PC-3 (cell line): Measurements from ENCODE around the gene FBXO11. TPM values are rescaled to one million over a fixed set of nuclear protein-coding genes. Genes with fewer than 3 reads are reported as not detected.

ENCODE experiments used
- ATAC-seq: fragments of 200-7000 bp; cut with Tn5 transposase; 2 replicates; pipeline ENCODE4 v1.9.1; 2020; ENCODE audit warnings: mild to moderate bottlenecking, moderate library complexity
- BruUV-seq: library from RNA; stranded (reverse); fragments of 400-500 nt; replicated peaks from 2 replicates; lab custom pipeline; 2021; lab: Mats Ljungman, UMichigan
- CTCF ChIA-PET: fragments of 300-600 bp; sonication (Branson Sonifier 250); formaldehyde crosslinking; loops from one replicate; lab custom pipeline; 2022; ENCODE audit warnings: antibody characterized with exemption; lab: Charles Lee
- POLR2A ChIA-PET: fragments of 300-600 bp; sonication (Branson Sonifier 250); formaldehyde crosslinking; loops from one replicate; lab custom pipeline; 2022; ENCODE audit warnings: antibody characterized with exemption; ENCODE audit not compliant: unreplicated experiment; lab: Charles Lee
- DNase-seq: peaks from one replicate; pipeline ENCODE4 v3.0.0-alpha.2; 2015
- H2AFZ ChIP-seq: fragments of 300-600 bp; sonication (generic); 2 replicates; pipeline ENCODE4 v1.6.0; 2016; ENCODE audit warnings: antibody characterized with exemption, low read length
- H3F3A ChIP-seq: fragments of 300-600 bp; sonication (generic); one replicate; pipeline ENCODE4 v1.6.0; 2017; ENCODE audit warnings: antibody characterized with exemption, low read length, control low read depth, mild to moderate bottlenecking; ENCODE audit not compliant: unreplicated experiment
- H3K27ac ChIP-seq: fragments of 300-600 bp; sonication (generic); 2 replicates; pipeline ENCODE4 v1.5.1; 2016; ENCODE audit warnings: mild to moderate bottlenecking, low read length
- H3K27me3 ChIP-seq: fragments of 300-600 bp; sonication (generic); 2 replicates; pipeline ENCODE4 v1.6.1; 2016; ENCODE audit warnings: low read length, mixed read lengths
- H3K36me3 ChIP-seq: fragments of 300-600 bp; sonication (generic); 2 replicates; pipeline ENCODE4 v1.6.1; 2016; ENCODE audit warnings: low read depth, mixed run types, low read length, mixed read lengths
- H3K4me1 ChIP-seq: fragments of 300-600 bp; sonication (generic); 2 replicates; pipeline ENCODE4 v1.5.1; 2016; ENCODE audit warnings: low read length; ENCODE audit not compliant: insufficient read depth
- H3K4me2 ChIP-seq: fragments of 300-600 bp; sonication (generic); 2 replicates; pipeline ENCODE4 v1.6.0; 2016; ENCODE audit warnings: low read length
- H3K4me3 ChIP-seq: fragments of 300-600 bp; sonication (generic); 2 replicates; pipeline ENCODE4 v1.5.1; 2016; ENCODE audit warnings: mild to moderate bottlenecking, low read length, mixed read lengths
- H3K79me2 ChIP-seq: fragments of 300-600 bp; sonication (generic); 2 replicates; pipeline ENCODE4 v1.6.1; 2017; ENCODE audit warnings: low read length, mixed read lengths
- H3K9ac ChIP-seq: fragments of 300-600 bp; sonication (generic); 2 replicates; pipeline ENCODE4 v1.6.0; 2016; ENCODE audit warnings: mild to moderate bottlenecking, low read length
- H3K9me2 ChIP-seq: fragments of 300-600 bp; sonication (generic); replicated peaks from 2 replicates; pipeline ENCODE4 v1.6.1; 2016; ENCODE audit warnings: mixed run types, low read length, mixed read lengths
- H3K9me3 ChIP-seq: fragments of 300-600 bp; sonication (generic); 2 replicates; pipeline ENCODE4 v1.6.1; 2016; ENCODE audit warnings: low read length, mixed read lengths
- H4K20me1 ChIP-seq: fragments of 300-600 bp; sonication (generic); 2 replicates; pipeline ENCODE4 v1.6.1; 2016; ENCODE audit warnings: low read length, mixed read lengths
- EZH2 ChIP-seq: fragments of 300-600 bp; sonication (generic); IDR thresholded peaks from one replicate; pipeline ENCODE4 v1.6.1; 2017; ENCODE audit warnings: antibody characterized with exemption, mild to moderate bottlenecking, low read length; ENCODE audit not compliant: unreplicated experiment
- EZH2phosphoT487 ChIP-seq: fragments of 300-600 bp; sonication (generic); IDR thresholded peaks from 2 replicates; pipeline ENCODE4 v1.6.1; 2018; ENCODE audit warnings: mild to moderate bottlenecking, antibody characterized with exemption, low read length, borderline replicate concordance
- intact Hi-C: fragments of 100-400 bp; cut with micrococcal nuclease; formaldehyde crosslinking; loops from 2 replicates; pipeline ENCODE4 v1.9.0; 2023
- total RNA-seq: library from RNA; depleted of rRNA; stranded (reverse); fragments of >200 nt; gene quantifications from 2 replicates; pipeline ENCODE4 v1.2.3, GENCODE V29; 2014
- TF ChIP-seq, protein P1 (sequence below): fragments of 300-600 bp; sonication (generic); conservative IDR thresholded peaks from 2 replicates; pipeline ENCODE4 v1.5.1; 2017; ENCODE audit warnings: antibody characterized with exemption, low read depth, mild to moderate bottlenecking, low read length

FBXO11 gene
- total RNA-seq, 1 experiment from 2014 or later: 34.8 TPM

DNA sequence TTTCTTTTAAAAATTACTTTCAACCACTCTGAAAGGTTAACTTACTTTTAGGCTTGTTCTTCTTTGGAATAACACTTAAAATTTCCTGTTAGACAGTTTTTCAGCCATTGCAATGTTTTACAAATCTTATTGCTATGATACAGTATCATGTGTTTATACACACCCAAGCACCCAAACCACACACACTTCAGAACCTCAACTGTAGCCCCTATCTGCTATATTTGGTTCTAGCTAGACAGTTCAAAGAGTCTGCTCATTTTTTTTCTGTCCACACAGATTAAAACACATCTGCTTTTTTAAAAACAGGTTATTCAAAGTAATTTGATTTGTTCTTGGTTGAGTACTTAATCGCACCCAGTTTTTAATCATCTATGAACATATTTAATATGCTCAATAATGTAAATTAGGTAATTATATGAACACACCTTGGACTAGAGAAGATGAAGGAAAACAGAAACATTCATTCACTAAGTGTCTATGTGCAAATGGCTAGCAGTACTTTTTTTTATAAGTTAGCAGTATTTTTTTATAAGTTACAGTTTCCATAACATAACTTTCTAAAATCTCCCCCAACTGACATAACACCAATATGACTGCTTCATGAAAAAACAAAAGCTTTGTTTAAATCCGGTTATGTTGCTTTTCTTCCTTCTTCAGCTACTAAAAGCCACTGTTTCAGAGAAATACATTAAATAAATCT, 17.6 kb downstream of the FBXO11 start:
- Histone ChIP-seq H3K27ac (no peak overlapping the region), H3K4me3 (no peak overlapping the region), H3K9me3 (no peaks in the 10 kb centered on the region), H3K36me3 (no peaks in the 10 kb centered on the region), H2AFZ (no peak overlapping the region), H3K4me1 (peaks cover 6% of the 10 kb centered on the region; the same call in 1 of the 2 replicates), H3K4me2 (no peak overlapping the region), H4K20me1 (peaks cover 22% of the 10 kb centered on the region; the same call in 1 of the 2 replicates), H3K27me3 (no peaks in the 10 kb centered on the region), H3K79me2 (peaks cover 95% of the 10 kb centered on the region), H3K9me2 (no peaks in the 10 kb centered on the region), H3F3A (no peaks in the 10 kb centered on the region), H3K9ac (no peak overlapping the region)
- DNase-seq: no peak
- TF ChIP-seq, protein P1, sequence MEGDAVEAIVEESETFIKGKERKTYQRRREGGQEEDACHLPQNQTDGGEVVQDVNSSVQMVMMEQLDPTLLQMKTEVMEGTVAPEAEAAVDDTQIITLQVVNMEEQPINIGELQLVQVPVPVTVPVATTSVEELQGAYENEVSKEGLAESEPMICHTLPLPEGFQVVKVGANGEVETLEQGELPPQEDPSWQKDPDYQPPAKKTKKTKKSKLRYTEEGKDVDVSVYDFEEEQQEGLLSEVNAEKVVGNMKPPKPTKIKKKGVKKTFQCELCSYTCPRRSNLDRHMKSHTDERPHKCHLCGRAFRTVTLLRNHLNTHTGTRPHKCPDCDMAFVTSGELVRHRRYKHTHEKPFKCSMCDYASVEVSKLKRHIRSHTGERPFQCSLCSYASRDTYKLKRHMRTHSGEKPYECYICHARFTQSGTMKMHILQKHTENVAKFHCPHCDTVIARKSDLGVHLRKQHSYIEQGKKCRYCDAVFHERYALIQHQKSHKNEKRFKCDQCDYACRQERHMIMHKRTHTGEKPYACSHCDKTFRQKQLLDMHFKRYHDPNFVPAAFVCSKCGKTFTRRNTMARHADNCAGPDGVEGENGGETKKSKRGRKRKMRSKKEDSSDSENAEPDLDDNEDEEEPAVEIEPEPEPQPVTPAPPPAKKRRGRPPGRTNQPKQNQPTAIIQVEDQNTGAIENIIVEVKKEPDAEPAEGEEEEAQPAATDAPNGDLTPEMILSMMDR: no peak
- TF ChIP-seq EZH2 (no peak), EZH2phosphoT487 (no peak)
- intact Hi-C loops: no loop called here
- CTCF ChIA-PET: no interaction called here
- ATAC-seq: no peak
- POLR2A ChIA-PET: no interaction called here
- no TSS peak for BruUV-seq

DNA sequence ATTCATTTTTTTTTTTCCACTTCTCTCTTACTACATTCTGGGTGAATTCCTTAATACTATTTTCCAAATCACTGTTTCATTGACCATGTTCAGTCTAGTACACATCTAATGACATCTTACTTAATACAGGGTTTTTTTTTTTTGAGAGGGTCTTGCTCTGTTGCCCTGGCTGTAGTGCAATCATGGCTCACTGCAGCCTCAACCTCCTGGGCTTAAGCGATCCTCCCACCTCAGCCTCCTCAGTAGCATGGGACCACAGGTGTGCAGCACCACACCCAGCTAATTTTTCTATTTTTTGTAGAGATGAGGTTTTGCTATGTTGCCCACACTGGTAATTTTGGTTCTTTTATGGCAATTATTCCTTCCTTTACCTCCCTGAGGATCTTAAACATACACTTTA, 29.4 kb downstream of the FBXO11 start:
- Histone ChIP-seq H3K36me3 (no peaks in the 10 kb centered on the region), H3K9me2 (no peaks in the 10 kb centered on the region), H3K9ac (no peak overlapping the region), H4K20me1 (peaks cover 11% of the 10 kb centered on the region; the same call in 1 of the 2 replicates), H3K79me2 (peaks cover 89% of the 10 kb centered on the region), H3K4me3 (no peak overlapping the region), H3K27me3 (no peaks in the 10 kb centered on the region), H3K27ac (no peak overlapping the region), H3K4me1 (no peaks in the 10 kb centered on the region), H2AFZ (no peak overlapping the region), H3F3A (no peaks in the 10 kb centered on the region), H3K4me2 (no peak overlapping the region), H3K9me3 (no peaks in the 10 kb centered on the region)
- ATAC-seq (no peak), DNase-seq (no peak)
- CTCF ChIA-PET: no interaction called here
- POLR2A ChIA-PET: no interaction called here
- intact Hi-C loops: no loop called here
- no peak for TF ChIP-seq EZH2
- TF ChIP-seq, protein P1: no peak
- TF ChIP-seq EZH2phosphoT487: no peak
- BruUV-seq: no TSS peak

DNA sequence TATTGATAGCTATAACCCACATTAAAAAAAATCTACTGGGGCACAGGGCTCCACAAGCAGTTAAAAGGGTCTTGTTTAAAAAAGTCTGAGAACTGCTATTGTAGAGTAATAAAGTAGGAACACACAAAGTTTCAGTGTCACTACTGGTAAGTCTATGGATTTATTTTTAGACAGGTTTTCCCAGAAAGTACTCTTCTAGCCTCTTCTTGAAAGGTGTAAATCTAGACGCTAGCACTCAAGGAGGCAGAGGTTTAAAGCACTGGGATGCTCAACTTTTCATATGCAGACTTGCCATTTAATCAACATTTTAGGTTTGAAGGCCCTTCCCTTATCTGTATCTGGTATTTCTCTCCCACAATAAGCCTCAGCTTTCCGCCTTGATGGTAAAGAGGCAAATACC, 33.4 kb downstream of the FBXO11 start:
- intact Hi-C loops: no loop called here
- TF ChIP-seq EZH2: no peak
- TF ChIP-seq, protein P1: no peak
- no peak for TF ChIP-seq EZH2phosphoT487
- POLR2A ChIA-PET: no interaction called here
- no peaks in the 10 kb centered on the region for H3K27me3 ChIP-seq
- H3K4me3 ChIP-seq: no peak overlapping the region
- CTCF ChIA-PET: no interaction called here
- H3F3A ChIP-seq: no peaks in the 10 kb centered on the region
- H3K9me2 ChIP-seq: no peaks in the 10 kb centered on the region
- ATAC-seq (no peak), DNase-seq (no peak)
- no peak overlapping the region for H3K4me2 ChIP-seq
- no peak overlapping the region for H3K27ac ChIP-seq
- 0 out of 2 replicates have a peak, but pooled peaks cover 4% of the 10 kb centered on the region for H4K20me1 ChIP-seq
- H3K4me1 ChIP-seq: no peaks in the 10 kb centered on the region
- H3K9ac ChIP-seq: no peak overlapping the region
- no peak overlapping the region for H2AFZ ChIP-seq
- no peaks in the 10 kb centered on the region for H3K36me3 ChIP-seq
- BruUV-seq: no TSS peak
- peaks cover 93% of the 10 kb centered on the region for H3K79me2 ChIP-seq
- no peaks in the 10 kb centered on the region for H3K9me3 ChIP-seq
